ENCODE data around the gene SEMA6D.

Gene SEMA6D

GRCh38 chr15:47744496-47744895 is 27.2 kb downstream of the SEMA6D start:
- DNase-seq, result no peak

DNA sequence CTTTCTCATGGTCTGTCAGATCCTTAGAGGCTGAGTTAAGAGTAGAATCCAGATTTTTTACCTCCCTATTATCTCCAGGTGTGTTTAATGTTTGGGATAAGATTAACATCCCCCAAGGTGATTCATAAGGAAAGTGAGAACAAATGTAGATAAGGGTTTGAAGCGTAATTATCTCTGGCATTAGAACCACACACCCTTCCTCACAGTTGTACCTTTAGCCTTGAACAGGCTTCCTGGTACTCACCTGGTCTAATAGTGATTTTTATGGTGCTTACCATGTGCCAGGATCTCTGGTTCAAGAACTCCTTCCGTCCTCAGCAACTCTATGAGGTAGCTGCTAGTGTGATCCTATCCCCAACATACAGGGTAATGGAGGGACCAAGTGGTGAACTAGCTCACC is 27.7 kb downstream of the SEMA6D start:
- DNase-seq, result no peak

DNA sequence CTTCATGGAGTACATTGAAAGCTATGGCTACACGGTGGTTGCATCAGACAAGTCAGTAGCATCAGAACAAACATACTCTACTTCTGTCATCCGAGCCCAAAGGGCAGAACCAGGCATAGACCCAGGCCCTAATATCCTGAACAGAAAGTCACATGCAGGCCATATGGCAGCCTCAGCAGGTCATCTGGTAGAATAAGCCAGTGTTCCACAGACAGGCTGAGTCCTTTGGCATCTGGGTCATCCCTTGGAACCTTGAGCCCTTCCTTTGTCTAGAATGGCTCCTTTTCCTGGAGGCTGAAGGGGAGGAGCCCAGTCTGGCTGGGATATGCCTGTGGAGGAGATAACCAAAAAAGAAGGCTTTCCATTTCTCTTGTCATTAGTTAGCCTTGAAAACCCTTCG is 29.2 kb downstream of the SEMA6D start:
- no peak for DNase-seq

DNA sequence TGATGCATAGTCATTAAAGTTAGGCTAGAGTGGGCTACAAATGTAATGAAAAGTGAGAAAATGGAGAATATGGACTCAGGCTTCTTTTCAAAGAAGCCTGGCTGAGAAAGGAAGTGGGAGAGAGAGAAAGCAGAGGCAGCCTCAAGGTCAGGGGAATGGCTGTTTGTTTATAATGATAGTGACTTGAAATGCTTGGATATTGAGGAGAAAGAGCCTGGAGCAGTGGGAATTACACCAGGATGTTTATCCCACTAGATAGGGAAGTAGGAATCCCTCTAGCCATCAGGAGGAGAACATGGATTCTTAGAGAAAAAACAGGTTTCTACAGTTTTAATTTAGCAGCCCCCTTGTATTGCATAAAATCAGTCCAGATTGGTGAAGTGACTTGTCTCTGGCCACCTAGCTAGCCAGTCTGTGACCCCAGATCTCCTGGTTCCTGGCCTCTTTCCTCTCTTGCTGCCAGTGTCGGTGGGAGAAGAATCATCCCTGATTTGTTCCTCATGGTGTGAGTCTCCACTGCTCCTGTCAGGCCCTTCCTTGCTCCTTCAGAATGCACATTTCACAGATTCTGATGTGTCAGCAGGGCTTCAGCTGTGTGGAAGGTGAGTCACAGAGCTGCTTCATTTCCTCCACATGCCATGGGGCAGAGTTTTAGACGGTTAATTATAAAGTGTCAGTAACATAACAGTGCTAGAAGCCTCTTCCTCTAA is 32.9 kb downstream of the SEMA6D start:
- DNase-seq, result no peak

DNA sequence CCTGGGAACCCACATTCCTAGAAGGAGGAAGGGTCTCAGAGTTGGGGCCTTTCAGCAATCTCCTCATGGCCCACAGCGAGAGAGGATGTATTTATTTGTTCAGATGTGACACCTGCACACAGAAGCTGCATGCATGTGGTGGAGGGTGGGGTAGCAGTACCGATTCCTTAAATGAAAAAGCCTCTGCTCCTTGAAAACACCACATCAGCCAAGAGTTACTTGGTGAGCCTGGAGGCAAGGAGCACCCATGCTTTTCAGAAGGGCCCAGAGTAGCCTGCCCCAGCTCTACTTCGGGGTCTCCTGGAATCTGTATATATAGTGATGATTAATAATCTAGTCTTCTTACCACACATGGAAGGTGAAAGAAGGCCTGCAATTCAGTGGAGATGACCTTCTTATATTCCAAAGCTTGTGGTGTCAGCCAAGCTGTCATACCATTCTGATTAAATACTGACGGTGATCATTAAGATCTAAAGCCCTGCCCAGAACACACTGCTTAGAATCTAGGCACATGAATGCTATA is 33.5 kb downstream of the SEMA6D start:
- DNase-seq, result no peak

DNA sequence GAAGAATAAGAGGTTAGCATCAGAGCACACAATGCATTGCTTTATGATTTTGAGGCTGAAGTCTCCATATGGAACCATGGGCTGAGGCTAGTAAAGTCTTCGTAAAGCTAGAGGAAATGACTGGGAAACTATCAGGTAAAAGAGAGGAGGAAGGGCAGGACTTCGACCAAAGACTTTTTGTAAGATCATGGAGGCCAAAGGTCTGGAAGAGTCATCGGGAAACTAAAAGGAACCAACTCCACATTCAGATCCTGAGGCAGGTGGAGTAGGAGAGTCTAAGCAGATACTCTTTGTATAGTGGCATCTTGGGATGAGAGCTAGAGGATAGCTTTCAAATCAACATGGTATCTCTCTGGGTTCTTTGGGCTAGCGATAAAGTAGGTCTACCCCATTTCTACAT is 36.3 kb downstream of the SEMA6D start:
- DNase-seq, result no peak

DNA sequence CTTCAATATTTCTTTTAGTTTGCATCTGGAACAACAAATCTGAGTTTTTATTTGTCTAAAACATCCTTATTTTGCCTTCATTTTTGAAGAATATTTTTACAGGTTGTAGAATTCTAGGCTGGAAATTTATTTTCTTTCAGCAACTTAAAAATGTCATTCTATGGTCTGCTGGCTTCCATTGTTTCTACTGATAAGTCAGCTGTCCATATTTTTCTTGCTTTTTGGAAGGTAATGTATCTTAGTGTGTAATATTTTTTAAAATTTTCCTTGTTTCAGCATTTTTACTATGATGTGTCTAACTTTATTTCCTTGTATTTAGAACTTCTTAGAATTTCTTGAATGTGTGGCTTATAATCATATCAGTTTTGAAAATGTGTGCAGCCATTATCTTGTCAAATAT is 37.0 kb downstream of the SEMA6D start:
- DNase-seq, result no peak

GRCh38 chr15:47755941-47756340 is 38.6 kb downstream of the SEMA6D start:
- no peak for DNase-seq

DNA sequence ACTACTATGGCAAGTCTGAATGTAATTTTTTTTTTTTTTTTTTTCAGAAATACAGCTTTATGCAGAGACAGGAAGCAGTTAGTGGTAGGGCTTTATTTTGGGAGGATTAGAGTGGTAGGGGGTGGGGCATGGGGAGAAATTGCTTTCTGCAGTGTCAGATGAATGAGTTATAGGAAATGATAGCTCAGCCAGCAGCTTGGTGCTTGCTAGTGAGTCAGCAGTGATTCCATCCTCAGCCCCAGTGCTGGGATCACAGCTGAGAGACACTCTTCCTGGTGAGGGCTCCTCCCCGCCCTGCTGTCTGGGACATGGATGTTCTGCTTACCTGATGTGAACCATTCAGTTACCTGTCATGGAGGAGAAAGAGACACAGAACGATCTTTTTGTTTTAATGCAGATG is 39.6 kb downstream of the SEMA6D start:
- DNase-seq, result no peak

- DNase-seq, result no peak
Measured at GRCh38 chr15:47757331-47757730, 40.0 kb downstream of the SEMA6D start.

DNA sequence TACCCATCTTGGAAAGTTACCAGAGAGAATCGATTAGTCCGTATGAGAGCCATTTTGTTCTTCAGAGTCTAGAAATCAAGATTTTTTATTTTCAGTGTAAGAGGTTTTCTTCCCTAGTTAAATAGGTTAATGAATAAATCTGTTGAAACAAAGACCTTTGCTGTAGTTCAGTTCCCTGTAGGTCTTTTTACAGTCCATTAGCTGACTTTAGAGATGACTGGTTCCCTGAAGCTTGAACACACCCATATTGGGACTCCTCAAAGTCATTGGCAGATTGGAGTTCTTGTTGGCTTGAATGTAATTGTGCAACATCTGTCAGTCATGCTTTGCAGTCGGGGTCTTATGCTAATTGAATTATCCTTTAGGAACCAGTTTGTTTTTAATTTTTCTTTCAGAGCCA is 45.3 kb downstream of the SEMA6D start:
- DNase-seq, result no peak

- no peak for DNase-seq
Measured at GRCh38 chr15:47764666-47765065, 47.4 kb downstream of the SEMA6D start.

GRCh38 chr15:47766406-47766805 is 49.1 kb downstream of the SEMA6D start:
- DNase-seq, result no peak

DNA sequence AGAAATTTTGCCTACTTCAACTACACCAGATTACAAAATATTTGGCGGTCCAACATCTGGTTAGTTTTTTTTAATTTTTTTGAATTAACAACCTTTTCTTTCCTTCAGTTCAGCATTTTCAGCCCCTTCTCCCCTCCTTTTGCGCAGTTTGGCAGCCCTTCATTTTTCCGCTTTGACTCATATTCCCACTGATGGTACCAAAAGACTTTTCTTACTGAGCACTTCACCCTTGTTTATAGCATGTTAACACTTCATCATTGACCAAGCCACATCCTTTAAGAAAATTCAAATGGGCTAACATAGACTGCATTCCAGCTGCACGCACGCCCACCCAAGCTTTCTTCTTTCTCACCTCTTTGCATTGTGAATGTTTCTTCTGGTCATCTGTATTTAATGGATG is 49.7 kb downstream of the SEMA6D start:
- DNase-seq, result no peak

GRCh38 chr15:47768735-47769134 is 51.4 kb downstream of the SEMA6D start:
- no peak for DNase-seq

GRCh38 chr15:47769166-47769565 is 51.9 kb downstream of the SEMA6D start:
- no peak for DNase-seq

GRCh38 chr15:47773143-47773542 is 55.8 kb downstream of the SEMA6D start:
- no peak for DNase-seq

GRCh38 chr15:47778263-47778770 is 61.0 kb downstream of the SEMA6D start:
- no peak for DNase-seq

GRCh38 chr15:47780971-47781370 is 63.7 kb downstream of the SEMA6D start:
- DNase-seq, result no peak

DNA sequence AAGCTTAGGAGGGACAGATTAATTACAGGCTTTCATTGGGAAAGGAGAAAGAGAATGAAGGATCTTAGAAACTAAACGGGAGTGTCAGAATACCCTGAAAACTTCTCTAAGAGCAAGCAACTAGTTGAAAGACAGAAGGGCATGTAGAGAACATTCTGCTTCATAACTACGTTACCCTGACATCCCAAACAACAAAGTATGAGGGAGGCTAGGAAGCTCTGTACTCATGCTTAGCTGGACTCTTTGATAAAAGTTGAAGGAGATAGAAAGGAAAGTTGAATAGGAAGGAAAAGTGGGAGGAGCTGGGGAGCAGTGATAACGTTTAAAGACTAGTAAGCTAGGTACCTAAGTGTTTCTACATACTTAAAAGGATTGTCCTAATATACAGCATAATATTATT is 64.2 kb downstream of the SEMA6D start:
- no peak for DNase-seq

GRCh38 chr15:47784820-47785219 is 67.5 kb downstream of the SEMA6D start:
- no peak for DNase-seq

- DNase-seq, result no peak
Measured at GRCh38 chr15:47786371-47786770, 69.1 kb downstream of the SEMA6D start.

DNA sequence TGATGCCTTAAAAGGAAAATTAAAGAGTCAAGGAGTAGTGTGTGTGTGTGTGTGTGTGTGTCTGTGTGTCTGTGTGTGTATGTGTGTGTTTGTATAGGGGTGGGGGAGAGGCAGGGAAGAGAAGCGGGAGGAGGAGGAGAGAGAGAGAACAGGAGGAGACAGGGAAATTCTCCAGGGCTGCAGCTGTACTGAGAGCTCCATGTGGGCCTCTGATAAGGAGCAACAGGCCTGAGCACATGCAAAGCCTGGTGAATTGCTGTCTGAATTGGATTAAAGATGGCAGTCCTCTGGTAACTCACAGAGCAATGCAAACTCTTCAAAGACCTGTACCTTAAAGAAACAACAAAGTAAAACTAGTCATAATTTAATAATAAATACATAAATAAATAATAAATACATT is 70.6 kb downstream of the SEMA6D start:
- DNase-seq, result no peak

DNA sequence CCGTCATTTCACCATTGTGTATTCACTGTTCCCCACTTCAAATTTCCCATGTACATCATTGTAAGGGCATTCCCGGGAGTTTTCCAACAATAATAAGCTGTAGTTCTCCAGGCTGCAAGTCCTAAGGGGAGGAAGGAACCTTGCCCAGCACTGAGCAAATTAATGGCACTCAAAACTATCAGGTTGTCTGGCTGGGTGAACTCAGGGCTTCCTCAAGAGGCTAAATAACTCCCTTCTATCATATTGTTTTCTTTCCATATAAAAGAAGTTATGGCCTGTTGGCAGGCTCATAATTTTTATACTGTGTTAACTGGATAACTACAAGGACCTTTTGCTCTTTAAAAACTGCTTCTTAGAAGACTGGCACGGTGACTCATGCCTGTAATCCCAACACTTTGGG is 71.4 kb downstream of the SEMA6D start:
- no peak for DNase-seq

- DNase-seq, result no peak
Measured at GRCh38 chr15:47791161-47791560, 73.9 kb downstream of the SEMA6D start.

Measured in CD4-positive, alpha-beta T cell treated with Interleukin-4 for 4 hours (primary cell).